ENCODE measurements around the gene NPFFR1. TPM values are rescaled to one million over a fixed set of nuclear protein-coding genes. Genes with fewer than 3 reads are reported as not detected.

The NPFFR1 gene, protein sequence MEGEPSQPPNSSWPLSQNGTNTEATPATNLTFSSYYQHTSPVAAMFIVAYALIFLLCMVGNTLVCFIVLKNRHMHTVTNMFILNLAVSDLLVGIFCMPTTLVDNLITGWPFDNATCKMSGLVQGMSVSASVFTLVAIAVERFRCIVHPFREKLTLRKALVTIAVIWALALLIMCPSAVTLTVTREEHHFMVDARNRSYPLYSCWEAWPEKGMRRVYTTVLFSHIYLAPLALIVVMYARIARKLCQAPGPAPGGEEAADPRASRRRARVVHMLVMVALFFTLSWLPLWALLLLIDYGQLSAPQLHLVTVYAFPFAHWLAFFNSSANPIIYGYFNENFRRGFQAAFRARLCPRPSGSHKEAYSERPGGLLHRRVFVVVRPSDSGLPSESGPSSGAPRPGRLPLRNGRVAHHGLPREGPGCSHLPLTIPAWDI
- not detected in 2 replicates for total RNA-seq
- long read RNA-seq = 0 reads

DNA sequence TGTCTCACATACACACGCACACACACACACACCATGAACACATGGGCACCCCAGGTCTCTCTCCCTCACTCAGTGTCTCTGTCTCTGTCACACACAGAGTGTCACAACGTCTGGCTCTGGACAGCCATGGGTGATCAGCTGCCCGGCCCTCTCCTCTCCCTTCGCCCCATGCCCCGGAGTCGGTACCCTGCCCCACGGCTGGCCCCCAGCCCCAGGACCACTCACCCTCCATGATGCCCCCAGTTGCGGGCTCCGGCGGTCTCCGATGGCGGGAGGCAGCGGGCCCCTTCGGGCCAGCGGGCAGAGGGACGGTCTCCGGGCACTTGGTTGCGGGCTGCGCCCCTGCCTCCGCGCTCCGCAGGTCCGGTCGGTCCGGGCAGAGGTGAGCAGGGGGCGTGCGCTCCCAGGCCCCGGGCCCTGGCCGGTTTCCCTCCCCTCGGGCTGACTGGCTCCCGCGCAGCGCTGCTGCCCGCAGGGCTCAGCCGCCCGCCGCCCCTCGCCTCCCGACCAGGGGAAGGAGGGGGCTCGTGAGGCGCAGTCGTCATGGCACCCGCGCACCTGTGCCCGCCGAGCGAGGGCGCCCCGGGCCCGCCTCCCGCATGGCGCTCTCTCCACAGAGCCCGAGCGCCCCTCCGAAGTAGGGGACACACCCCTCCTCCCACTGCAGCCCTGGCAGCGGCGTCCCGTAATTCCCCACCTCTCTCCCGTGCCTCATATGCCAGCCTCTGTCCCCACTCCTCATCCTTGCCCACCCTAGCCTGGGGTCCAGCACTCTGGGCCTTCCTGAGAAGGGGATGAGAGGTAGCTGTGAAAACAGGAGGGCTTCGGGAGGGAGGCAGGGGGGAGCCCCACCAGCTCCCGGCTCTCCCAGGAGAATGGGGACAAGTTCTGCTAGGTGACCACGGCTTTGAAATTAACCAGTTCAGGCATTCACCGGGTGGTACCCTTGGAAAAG, at the start of gene NPFFR1:
NPFFR1 (minus strand) TSS at position 560 of the 955 bp plus-strand sequence; CDS start at position 232, 328 bp downstream.
- TF ChIP-seq, protein P1, sequence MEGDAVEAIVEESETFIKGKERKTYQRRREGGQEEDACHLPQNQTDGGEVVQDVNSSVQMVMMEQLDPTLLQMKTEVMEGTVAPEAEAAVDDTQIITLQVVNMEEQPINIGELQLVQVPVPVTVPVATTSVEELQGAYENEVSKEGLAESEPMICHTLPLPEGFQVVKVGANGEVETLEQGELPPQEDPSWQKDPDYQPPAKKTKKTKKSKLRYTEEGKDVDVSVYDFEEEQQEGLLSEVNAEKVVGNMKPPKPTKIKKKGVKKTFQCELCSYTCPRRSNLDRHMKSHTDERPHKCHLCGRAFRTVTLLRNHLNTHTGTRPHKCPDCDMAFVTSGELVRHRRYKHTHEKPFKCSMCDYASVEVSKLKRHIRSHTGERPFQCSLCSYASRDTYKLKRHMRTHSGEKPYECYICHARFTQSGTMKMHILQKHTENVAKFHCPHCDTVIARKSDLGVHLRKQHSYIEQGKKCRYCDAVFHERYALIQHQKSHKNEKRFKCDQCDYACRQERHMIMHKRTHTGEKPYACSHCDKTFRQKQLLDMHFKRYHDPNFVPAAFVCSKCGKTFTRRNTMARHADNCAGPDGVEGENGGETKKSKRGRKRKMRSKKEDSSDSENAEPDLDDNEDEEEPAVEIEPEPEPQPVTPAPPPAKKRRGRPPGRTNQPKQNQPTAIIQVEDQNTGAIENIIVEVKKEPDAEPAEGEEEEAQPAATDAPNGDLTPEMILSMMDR (IDR thresholded peaks at IDR 0.05) = no peak
- H3K4me1 Mint-ChIP-seq (ENCODE audit: unreplicated experiment) = peaks cover 2% of the 10 kb centered on the region
- no peak within 1 kb of the TSS for H3K4me3 Mint-ChIP-seq (ENCODE audit: unreplicated experiment)
- no peaks in the 10 kb centered on the region for H3K9me3 Mint-ChIP-seq (ENCODE audit: unreplicated experiment)
- H3K36me3 Mint-ChIP-seq (ENCODE audit: unreplicated experiment) = no peaks in the 10 kb centered on the region
- DNase-seq (ENCODE audit: extremely low spot score, unreplicated experiment) = no peak
- H3K27me3 Mint-ChIP-seq (ENCODE audit: unreplicated experiment) = peaks cover 61% of the 10 kb centered on the region
- H3K27ac Mint-ChIP-seq (ENCODE audit: unreplicated experiment) = no peak within 1 kb of the TSS

DNA sequence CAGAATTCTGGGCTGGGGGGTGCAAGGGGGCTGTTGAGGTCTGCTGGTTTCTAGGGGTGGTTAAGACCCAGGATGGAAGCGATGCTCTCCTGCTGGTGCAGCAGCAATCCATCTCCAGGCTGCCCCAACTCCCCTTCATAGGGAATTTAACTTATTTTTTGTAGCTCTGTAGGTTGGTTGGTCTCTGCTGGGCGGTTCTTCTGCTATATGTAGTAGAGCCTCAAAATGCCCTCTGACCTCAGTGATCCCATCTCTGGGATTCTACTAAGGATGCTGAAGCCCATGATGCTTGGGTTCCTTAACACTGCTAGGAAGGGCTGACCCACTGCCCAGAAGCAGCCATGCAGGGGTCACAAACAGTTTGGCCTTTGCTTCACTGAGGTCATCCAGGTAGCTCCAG, 49.5 kb upstream of the NPFFR1 start:
- DNase-seq (ENCODE audit: extremely low spot score, unreplicated experiment) = no peak

DNA sequence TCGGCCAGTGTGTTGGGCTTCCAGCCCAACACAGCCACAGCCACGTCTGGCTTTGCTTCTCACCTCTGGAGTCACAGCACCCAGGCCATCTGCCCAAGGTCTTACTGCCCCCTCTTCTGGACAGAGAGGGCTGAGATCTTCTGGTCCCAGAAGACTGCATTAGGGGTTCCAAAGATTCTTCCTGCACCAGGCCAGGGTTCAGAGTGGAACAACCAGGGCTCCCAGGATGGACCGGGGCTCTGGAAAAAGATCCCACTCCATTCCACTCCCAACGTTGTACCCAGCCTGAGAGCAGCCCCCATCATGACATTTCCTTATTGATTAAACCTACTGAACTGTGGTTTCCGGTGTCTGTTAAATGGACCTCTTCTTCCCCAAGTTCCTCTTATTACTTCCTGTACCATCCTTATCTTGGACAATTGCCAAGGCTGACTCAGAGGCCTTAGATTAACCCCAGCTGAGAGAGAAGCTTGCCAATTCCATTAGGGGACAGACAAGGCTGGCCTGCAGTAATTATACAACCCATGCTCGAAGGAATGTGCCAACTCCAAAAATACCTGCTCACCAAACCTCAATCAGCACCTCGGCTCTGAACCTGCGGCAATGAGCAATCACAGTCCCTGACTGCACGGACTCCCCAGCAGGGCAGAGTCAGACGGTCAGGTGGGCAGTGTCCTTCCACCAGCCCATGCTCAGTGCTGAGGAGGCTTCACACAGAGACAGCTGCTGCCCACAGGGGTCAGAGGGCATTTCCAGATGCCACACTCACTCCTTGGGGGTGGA, 47.9 kb upstream of the NPFFR1 start:
- Mint-ChIP-seq H3K4me3 (ENCODE audit: unreplicated experiment) (no peak overlapping the region), H3K27me3 (ENCODE audit: unreplicated experiment) (no peaks in the 10 kb centered on the region), H3K27ac (ENCODE audit: unreplicated experiment) (peak overlapping the region; percentile 36), H3K36me3 (ENCODE audit: unreplicated experiment) (no peaks in the 10 kb centered on the region), H3K4me1 (ENCODE audit: unreplicated experiment) (peaks cover 21% of the 10 kb centered on the region), H3K9me3 (ENCODE audit: unreplicated experiment) (no peaks in the 10 kb centered on the region)
- no peak for DNase-seq (ENCODE audit: extremely low spot score, unreplicated experiment)
- TF ChIP-seq, protein P1 (IDR thresholded peaks at IDR 0.05) = peak; percentile 26

More for the DNA sequence above, 49.5 kb upstream of the NPFFR1 start:
- H3K27ac Mint-ChIP-seq (ENCODE audit: unreplicated experiment) = no peak overlapping the region
- H3K36me3 Mint-ChIP-seq (ENCODE audit: unreplicated experiment) = no peaks in the 10 kb centered on the region
- H3K4me3 Mint-ChIP-seq (ENCODE audit: unreplicated experiment) = no peak overlapping the region
- peaks cover 21% of the 10 kb centered on the region for H3K4me1 Mint-ChIP-seq (ENCODE audit: unreplicated experiment)
- no peaks in the 10 kb centered on the region for H3K27me3 Mint-ChIP-seq (ENCODE audit: unreplicated experiment)
- TF ChIP-seq, protein P1 (IDR thresholded peaks at IDR 0.05) = no peak
- no peaks in the 10 kb centered on the region for H3K9me3 Mint-ChIP-seq (ENCODE audit: unreplicated experiment)

DNA sequence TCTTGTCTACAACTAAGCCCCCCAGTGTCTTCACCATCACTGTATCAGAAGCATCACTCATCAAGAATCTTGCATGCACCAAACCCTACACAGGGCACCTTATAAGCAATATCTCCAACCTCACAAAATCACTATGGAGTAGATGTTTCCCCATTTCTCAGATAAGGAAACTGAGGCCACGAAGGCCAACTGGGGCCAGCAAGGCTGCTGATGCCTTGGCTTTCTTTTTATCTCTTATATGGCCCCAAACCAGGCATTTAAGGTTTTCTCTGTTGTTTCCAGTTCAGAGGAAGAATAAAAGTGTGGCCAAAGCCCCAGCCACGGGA, 47.3 kb upstream of the NPFFR1 start:
- no peaks in the 10 kb centered on the region for H3K36me3 Mint-ChIP-seq (ENCODE audit: unreplicated experiment)
- H3K4me1 Mint-ChIP-seq (ENCODE audit: unreplicated experiment) = peaks cover 25% of the 10 kb centered on the region
- H3K9me3 Mint-ChIP-seq (ENCODE audit: unreplicated experiment) = no peaks in the 10 kb centered on the region
- no peak overlapping the region for H3K4me3 Mint-ChIP-seq (ENCODE audit: unreplicated experiment)
- TF ChIP-seq, protein P1 (IDR thresholded peaks at IDR 0.05) = no peak
- no peak for DNase-seq (ENCODE audit: extremely low spot score, unreplicated experiment)
- no peak overlapping the region for H3K27ac Mint-ChIP-seq (ENCODE audit: unreplicated experiment)
- H3K27me3 Mint-ChIP-seq (ENCODE audit: unreplicated experiment) = no peaks in the 10 kb centered on the region
